ENCODE measurements around the gene CNTNAP2. TPM values are rescaled to one million over a fixed set of nuclear protein-coding genes. Genes with fewer than 3 reads are reported as not detected.

Gene CNTNAP2
- total RNA-seq (1 to 10 TPM in 1 of 6 donors, under 1 TPM in 5; 0.09 to 1.1 (median 0.52) TPM), polyA plus RNA-seq (under 1 TPM; 0.19 to 0.26 TPM)

DNA sequence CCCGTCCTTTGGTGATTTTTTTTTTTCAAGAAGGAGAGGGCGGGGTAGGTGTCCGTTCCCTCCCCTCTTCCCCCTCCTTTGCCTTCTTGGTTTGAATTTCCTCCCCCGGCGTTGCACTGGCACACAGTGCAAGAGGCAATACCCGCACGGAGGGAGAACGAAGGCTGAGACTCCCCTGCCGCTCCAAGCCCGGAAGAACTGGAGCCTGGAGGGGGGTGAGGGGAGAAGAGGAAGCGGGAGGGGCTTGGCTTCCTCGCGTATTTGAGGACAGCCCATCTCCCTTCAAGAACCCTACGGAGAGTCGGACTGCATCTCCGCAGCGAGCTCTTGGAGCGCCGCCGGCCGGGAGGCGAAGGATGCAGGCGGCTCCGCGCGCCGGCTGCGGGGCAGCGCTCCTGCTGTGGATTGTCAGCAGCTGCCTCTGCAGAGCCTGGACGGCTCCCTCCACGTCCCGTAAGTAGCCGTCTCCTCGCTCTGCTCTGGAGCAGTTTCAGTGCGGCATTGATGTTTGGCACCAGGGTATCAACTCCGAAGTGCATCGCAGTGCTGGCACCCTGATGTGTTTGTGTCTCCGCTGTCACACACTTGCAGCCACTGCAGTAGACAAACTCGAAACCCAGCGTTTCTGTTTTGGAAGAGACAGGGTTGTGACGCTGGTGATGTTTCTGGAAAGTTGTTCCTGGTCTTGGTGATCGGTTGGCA, at the start of gene CNTNAP2:
Gene CNTNAP2 (plus strand): TSS at position 281 of the 702 bp plus-strand sequence. CDS start 76 bp downstream, at position 357.
- no peak for FAIRE-seq
- H3K27ac ChIP-seq, result no peak within 1 kb of the TSS
- DNase-seq, result peak in 3 of 6 donors; percentile 9 to 64 (median 49)
- TF ChIP-seq, protein P1, sequence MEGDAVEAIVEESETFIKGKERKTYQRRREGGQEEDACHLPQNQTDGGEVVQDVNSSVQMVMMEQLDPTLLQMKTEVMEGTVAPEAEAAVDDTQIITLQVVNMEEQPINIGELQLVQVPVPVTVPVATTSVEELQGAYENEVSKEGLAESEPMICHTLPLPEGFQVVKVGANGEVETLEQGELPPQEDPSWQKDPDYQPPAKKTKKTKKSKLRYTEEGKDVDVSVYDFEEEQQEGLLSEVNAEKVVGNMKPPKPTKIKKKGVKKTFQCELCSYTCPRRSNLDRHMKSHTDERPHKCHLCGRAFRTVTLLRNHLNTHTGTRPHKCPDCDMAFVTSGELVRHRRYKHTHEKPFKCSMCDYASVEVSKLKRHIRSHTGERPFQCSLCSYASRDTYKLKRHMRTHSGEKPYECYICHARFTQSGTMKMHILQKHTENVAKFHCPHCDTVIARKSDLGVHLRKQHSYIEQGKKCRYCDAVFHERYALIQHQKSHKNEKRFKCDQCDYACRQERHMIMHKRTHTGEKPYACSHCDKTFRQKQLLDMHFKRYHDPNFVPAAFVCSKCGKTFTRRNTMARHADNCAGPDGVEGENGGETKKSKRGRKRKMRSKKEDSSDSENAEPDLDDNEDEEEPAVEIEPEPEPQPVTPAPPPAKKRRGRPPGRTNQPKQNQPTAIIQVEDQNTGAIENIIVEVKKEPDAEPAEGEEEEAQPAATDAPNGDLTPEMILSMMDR (IDR thresholded peaks at IDR 0.05), result no peak
- 2% methylated on average over 41 to 42 of the region's 42 CpGs for WGBS, 2 donors
- H3K27me3 ChIP-seq, result peaks cover 0 to 36% (median 3%) of the 10 kb centered on the region in 4 donors
- peaks cover 0 to 7% (median 4%) of the 10 kb centered on the region in 3 donors for H3K4me1 ChIP-seq
- ATAC-seq, result peak in 3 of 4 donors; percentile 12 to 50 (median 37)
- no peaks in the 10 kb centered on the region for H3K36me3 ChIP-seq
- H3K9me3 ChIP-seq, result no peaks in the 10 kb centered on the region
- peak within 1 kb of the TSS; percentile 7 to 44 (median 24) for H3K4me3 ChIP-seq
- intact Hi-C loops (cut with DNase I), result no loop called here

DNA sequence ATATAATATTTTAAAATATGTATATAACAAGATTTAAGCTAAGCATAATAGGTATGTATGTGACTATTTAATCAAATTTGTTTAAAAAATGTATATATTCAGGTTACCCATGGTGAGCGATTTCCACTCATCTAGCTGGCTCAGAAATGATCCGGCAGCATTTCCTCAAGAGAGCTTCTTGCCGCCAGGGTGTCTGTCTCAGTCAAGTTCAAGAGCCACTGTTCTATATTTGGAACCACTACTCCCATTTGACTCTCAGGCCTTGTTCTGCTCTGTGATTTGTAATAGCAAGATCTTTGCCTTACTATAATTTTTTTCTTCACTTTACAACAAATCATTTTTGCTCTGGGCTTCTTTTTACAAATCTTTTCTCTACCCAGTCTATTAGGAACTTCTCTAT, 48.7 kb upstream of the CNTNAP2 start:
- ATAC-seq, result no peak
- TF ChIP-seq, protein P1 (IDR thresholded peaks at IDR 0.05), result no peak
- FAIRE-seq, result no peak
- intact Hi-C loops (cut with DNase I), result no loop called here
- Histone ChIP-seq H3K4me1 (no peaks in the 10 kb centered on the region), H3K9me3 (no peaks in the 10 kb centered on the region), H3K36me3 (no peaks in the 10 kb centered on the region), H3K4me3 (no peak overlapping the region), H3K27ac (no peak overlapping the region), H3K27me3 (no peaks in the 10 kb centered on the region)
- DNase-seq, result no peak
- WGBS, 2 donors, result 78 to 82% methylated on average over 3 of the region's 3 CpGs

DNA sequence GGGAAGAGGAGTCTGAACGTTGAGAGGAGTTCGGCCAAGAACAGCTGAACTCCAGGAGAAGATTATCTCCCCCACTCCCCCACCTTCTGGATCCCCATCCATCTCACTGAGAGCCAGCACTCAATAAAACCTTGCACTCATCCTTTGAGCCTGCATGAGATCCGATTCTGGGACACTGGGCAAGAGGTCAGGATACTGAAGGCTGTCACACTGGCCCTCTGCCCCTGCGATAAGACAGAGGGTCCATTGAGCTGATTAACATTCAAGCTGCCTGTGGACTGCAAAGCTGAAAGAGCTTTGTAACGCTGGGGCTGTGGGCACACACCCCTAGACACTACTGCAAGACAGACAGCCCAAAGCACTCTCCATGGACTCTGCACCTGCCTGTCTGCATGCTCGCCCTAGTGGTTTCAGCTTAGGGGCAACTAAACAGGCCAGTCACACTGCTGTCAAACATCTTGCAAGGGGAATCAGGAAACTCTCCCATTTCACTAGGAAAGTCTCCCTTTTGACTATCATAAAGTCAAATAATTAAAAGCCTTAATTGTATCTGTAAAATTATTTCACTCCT, 42.3 kb upstream of the CNTNAP2 start:
- 43 to 58% methylated on average over 6 of the region's 6 CpGs for WGBS, 2 donors
- no peak for FAIRE-seq

DNA sequence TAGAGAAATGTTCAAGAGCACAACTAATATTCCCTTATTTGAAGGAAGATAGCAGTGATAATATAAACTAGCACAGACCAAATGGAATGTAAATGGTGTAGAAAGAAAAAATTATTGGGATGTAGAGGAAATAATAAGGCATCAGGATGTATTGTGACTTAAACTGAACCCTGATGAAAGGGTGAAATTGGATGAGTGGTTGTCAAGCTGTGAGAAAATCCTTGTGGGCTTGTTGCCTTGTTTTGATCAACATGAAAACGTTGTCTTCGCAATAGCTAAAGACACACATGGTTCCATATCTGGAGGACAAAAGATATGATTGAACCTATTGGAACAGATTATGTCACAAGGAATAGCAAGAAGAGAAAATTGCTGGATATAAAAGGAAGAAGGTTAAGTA, 40.3 kb upstream of the CNTNAP2 start:
- intact Hi-C loops (cut with DNase I), result no loop called here
- ATAC-seq (no peak), FAIRE-seq (no peak), DNase-seq (no peak)
- WGBS, 2 donors, result 14 to 43% methylated on average over 2 of the region's 2 CpGs
- Histone ChIP-seq H3K27ac (no peak overlapping the region), H3K27me3 (no peaks in the 10 kb centered on the region), H3K4me3 (no peak overlapping the region), H3K9me3 (no peaks in the 10 kb centered on the region), H3K4me1 (no peaks in the 10 kb centered on the region), H3K36me3 (no peaks in the 10 kb centered on the region)
- TF ChIP-seq, protein P1 (IDR thresholded peaks at IDR 0.05), result no peak

More for the DNA sequence above, 42.3 kb upstream of the CNTNAP2 start:
- TF ChIP-seq, protein P1 (IDR thresholded peaks at IDR 0.05), result no peak
- ATAC-seq (no peak), DNase-seq (no peak)
- intact Hi-C loops (cut with DNase I), result no loop called here
- Histone ChIP-seq H3K4me3 (no peak overlapping the region), H3K27me3 (no peaks in the 10 kb centered on the region), H3K36me3 (no peaks in the 10 kb centered on the region), H3K9me3 (no peaks in the 10 kb centered on the region), H3K27ac (no peak overlapping the region), H3K4me1 (no peaks in the 10 kb centered on the region)

DNA sequence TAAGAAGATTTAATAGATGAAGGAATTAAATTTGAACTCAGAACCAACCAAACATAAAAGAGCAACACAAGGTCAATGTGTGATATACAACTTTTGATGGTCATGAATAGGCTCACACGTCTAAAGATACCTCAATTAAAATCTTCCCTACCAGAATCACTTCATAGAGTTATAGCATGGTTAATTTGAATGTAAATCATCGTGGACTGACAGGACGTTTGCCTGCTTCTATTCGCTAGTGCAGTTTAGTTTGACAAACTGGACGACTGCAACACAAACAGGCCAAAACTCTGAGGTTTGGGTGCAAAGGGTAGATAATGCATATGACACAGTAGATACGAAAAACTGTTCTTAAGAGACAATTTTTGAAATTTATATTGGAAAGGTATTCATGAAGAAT, 32.5 kb upstream of the CNTNAP2 start:
- 40 to 56% methylated on average over 6 of the region's 6 CpGs for WGBS, 2 donors
- DNase-seq, result no peak
- TF ChIP-seq, protein P1 (IDR thresholded peaks at IDR 0.05), result no peak
- no peaks in the 10 kb centered on the region for H3K4me1 ChIP-seq
- no peak overlapping the region for H3K4me3 ChIP-seq
- no peak for FAIRE-seq
- peaks cover 0 to 6% (median 2%) of the 10 kb centered on the region in 4 donors for H3K27me3 ChIP-seq
- no peaks in the 10 kb centered on the region for H3K36me3 ChIP-seq
- intact Hi-C loops (cut with DNase I), result no loop called here
- no peaks in the 10 kb centered on the region for H3K9me3 ChIP-seq
- no peak overlapping the region for H3K27ac ChIP-seq
- no peak for ATAC-seq
